GM12872 (cell line): ENCODE data around the gene PRRX1.

Experiments
- TF ChIP-seq, protein P1 (sequence below): IDR thresholded peaks from 3 replicates; pipeline ENCODE4 v1.5.1; 2011; ENCODE audit warnings: low read depth, mild to moderate bottlenecking, low read length, moderate library complexity; ENCODE audit not compliant: insufficient read depth

The PRRX1 gene

DNA sequence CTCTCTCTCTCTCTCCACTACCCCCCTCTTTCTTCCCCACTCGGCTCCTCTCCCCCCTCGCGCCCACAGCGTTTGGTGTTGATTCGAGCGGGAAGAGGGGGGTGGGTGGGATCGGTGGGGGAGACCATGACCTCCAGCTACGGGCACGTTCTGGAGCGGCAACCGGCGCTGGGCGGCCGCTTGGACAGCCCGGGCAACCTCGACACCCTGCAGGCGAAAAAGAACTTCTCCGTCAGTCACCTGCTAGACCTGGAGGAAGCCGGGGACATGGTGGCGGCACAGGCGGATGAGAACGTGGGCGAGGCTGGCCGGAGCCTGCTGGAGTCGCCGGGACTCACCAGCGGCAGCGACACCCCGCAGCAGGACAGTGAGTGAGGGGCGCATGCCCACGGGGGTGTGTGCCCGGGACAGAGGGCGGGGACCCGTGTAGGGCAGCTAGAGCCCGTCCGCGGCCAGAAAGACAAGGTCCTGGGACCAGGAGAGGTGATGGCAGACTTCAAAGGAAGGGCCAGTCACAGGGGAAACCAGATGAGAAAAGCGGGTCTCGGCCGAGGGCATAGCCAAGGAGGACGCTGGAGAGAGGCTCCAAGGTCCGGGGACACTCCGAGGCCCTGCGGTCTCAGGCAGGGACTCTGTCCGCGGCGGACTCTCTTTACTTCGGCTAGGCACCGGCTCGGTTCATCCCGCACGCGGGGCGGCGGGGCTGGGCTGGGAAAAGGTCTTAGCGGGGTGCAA is at the start of gene PRRX1:
Gene PRRX1, plus strand, starts transcription at position 39 of the 735 bp plus-strand sequence. Its CDS starts 88 bp downstream, at position 127.
- TF ChIP-seq, protein P1, sequence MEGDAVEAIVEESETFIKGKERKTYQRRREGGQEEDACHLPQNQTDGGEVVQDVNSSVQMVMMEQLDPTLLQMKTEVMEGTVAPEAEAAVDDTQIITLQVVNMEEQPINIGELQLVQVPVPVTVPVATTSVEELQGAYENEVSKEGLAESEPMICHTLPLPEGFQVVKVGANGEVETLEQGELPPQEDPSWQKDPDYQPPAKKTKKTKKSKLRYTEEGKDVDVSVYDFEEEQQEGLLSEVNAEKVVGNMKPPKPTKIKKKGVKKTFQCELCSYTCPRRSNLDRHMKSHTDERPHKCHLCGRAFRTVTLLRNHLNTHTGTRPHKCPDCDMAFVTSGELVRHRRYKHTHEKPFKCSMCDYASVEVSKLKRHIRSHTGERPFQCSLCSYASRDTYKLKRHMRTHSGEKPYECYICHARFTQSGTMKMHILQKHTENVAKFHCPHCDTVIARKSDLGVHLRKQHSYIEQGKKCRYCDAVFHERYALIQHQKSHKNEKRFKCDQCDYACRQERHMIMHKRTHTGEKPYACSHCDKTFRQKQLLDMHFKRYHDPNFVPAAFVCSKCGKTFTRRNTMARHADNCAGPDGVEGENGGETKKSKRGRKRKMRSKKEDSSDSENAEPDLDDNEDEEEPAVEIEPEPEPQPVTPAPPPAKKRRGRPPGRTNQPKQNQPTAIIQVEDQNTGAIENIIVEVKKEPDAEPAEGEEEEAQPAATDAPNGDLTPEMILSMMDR, result no peak

DNA sequence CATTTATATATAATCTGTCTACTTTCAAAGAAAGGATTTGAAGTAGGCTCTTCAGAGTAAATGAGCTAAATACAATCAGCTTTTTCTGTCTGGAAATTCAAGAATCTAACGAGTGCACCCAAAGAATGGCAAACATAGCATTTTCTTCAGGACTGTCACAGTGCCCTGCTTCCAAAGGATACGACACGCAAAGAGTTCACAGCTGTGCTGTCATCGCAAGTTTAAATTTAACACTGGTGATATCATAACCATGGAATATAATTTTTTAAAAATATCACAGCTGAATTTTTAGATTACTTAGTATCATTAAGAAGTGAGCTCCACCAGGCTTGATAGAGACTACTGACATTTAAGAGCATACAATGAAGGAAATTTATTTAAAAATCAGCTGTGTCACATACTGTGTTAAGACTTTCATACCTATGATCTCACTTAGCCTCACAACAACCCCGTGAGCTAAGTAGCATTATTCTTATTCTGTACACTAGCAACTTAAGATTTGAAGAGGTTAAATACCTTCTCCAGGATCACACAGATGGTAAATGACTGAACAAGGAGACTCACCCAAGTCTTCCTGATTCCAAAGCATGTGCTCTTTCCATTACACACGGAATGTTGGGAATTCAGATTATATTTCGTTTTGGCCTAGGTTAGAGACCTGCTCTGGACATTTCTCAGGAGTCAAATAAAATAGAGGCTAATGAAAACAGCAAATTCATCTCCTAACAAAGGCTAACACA is 46.2 kb upstream of the PRRX1 start:
- TF ChIP-seq, protein P1, result no peak

DNA sequence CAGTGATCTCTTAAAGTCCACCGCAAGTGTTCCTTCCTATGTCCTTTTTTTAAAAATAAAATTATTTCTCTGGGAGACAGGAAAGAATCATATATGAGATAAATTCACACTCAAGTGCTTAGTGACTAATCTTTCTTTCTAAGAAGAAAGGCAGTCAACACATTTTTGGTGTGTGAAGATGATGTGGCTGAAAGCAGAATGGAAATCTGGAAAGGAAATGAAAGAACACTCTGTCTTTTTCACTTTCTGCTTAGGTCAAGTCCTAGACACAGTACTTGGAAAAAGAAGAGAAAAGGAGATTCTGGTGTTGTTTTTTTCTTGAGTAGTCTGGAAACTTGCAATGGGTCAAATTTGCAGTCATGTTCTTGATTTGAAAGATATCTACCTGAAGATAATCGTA is 45.5 kb upstream of the PRRX1 start:
- TF ChIP-seq, protein P1, result no peak

DNA sequence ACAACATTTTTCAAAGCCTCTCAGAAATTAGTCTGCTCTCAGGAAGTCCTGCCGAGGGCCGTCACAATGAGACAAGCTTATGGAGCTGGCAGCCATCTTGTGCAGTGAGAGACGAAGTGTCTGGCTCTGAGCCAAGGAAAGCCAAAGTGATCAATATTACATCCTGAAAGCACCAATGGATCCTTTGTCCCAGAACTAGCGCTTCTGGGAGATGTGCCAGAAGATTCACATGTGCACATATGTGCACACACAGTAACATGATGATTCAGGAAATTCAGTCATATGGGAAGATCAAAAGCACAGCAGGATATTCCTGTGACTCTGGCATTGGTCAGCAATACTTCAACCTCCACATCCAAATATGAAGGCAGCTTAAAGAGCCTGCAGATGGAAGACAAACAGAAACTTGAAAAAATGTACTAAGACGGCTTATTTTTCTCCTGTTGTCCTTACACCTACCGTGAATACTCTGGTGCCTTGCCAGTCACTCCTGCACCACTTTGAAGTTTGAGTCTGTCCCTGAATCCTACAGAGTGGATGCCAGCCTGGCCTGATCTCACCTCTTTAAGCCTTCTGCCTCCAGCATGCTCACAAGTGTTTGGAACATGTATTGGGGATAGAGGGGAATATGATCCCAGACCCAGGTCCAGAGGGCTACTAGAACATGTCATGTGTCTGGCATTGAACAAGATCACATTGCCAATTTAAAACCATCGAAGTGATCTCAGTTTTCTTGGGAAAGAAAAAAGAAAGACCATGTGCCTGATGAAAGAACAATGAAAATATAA is 44.5 kb upstream of the PRRX1 start:
- TF ChIP-seq, protein P1, result no peak

DNA sequence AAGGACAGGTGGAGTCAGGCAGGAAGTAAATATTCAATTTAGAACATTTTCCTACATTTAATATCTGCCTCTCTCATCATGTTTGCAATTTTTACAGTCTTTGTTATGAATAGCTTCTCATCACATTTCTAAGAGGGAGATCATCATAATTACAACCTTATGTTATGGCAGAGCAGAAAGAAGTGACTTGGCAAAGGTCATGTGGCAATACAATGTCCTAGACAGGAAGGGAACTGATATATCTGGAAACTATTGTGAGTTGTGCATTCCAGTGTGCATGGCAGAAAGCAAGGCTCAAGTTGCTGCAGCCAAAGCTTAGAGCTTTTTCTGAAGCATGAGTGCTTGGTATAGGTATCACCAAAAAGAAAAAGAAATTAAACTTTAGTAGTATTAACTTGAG is 43.8 kb upstream of the PRRX1 start:
- TF ChIP-seq, protein P1, result no peak

DNA sequence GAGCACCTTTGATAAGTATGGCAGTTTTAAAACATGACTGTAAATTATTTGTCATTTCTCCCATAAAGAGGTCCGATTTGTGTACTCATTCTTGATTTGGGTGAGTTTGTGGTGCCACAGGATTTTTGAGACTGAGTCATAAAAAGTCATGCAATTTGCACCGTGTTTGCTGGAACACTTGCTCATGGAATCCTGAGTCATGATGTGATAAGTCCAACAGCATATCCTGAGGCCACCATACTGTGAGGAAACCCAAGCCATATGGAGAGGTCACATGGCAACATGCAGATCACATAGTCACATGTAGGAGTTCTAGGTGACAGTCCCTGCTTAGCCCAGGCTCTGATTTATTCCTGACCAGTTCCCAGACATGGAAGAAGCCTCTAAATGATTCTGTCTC is 40.8 kb upstream of the PRRX1 start:
- TF ChIP-seq, protein P1, result no peak

DNA sequence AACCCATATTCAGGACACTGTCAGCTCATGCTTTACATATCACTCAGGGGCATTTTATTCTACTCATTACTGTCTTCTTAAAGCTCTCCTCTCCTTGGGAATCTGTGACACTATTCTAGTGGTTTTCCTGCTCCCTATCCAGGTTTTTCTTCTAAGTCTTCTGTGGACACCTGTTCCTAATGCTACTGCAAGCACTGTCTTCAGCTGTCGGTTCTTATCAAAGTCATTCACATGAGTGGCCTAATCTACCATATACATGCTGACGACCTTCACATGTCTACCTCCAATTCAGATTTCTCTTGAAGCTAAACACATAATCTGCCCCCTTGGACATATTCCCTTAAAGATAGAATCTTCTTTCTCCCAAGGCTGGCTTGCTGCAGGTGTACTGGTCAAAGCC is 39.8 kb upstream of the PRRX1 start:
- TF ChIP-seq, protein P1, result no peak
